GM18511 (cell line): Measurements from ENCODE around the gene ALK.

Source experiments
- ATAC-seq: cut with Tn5 transposase; IDR thresholded peaks from one replicate; pipeline ENCODE4 v1.9.1; 2021; ENCODE audit warnings: mild to moderate bottlenecking, moderate library complexity; ENCODE audit not compliant: unreplicated experiment

Gene ALK

DNA sequence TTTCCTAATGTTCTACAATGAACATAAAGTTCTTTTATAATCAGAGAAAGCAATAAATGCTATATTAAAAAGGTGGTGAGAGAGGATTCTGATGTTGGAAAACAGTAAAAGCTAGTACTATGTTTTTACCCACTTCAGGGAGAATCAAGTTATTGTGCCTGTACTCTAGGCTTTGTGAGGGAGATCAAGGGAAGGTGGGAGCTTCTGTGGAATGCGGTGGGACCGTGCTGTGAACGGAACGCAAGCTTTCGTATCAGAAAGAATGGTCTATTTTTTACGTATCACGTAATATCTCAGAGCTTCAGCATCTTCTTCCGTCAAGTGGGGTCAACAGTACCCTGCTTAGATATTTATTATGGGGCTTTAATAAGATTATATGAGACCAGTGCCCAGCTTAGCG is 613.0 kb downstream of the ALK start:
- no peak for ATAC-seq

GRCh38 chr2:29307519-29307918 is 613.9 kb downstream of the ALK start:
- ATAC-seq: no peak

DNA sequence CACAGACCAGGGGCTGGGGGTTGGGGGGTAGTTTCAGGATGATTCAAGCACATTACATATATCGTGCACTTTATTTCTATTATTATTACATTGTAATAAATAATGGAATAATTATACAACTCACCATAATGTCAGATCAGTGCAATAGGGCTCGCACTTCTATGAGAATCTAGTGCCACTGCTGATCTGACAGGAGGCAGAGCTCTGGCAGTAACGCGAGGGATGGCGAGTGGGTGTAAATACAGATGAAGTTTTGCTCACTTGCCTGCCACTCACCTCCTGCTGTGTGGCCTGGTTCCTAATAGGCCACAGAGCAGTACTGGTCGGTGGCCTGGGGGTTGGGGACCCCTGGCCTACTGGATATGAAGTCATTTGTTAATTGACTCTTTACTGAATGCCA is 615.6 kb downstream of the ALK start:
- no peak for ATAC-seq

DNA sequence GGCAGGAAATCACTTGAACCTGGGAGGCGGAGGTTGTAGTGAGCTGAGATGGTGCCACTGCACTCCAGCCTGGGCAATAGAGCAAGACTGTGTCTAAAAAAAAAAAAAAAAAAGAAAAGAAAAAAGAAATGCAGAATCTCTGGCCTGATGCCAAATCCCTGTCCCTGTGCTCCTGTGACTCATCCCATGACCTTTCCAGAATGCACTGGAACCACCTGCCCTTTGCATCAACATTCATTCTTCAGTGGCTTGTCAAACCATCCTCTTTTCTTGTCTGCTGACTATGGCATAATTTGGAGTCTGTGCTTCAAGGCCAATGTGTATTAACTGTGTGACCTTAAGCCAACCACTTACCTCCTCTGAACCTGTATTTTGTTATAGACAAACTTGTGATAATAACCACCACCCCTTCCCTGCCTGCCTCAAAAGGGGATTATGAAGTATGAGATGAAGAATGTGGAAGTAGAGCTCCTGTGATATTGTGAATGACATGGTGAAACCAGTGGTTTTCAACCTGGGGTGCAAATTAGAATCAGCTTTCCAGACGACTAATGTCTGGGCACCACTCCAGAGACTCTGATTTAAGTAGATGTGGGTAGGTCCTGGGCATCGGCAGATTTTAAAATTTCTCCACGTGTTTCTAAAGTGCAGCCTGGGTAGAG is 616.9 kb downstream of the ALK start:
- no peak for ATAC-seq

GRCh38 chr2:29296585-29296984 is 624.8 kb downstream of the ALK start:
- no peak for ATAC-seq

- no peak for ATAC-seq
These were observed 625.5 kb downstream of the ALK start for GRCh38 chr2:29295845-29296244.

- no peak for ATAC-seq
These were observed 627.5 kb downstream of the ALK start for GRCh38 chr2:29293830-29294438.

GRCh38 chr2:29290293-29291047 is 630.9 kb downstream of the ALK start:
- ATAC-seq: no peak

DNA sequence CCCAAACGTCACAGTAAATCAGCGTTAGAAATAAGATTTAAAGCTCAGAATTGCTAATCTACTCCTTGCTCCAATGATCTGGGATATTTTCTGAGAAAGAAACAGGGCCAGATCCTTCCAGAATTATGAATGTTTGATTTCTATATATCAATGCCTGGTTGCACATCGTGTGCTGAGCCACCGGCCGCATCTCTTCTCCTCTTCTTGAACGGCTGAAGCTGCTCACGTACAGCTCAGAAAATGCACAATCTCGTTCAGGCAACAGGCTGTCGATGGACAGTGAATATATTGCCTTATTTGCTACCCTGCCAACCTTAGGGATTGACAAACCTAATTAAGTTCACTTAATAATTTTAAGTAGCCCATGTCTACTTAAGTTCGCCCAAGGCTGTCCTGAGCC is 636.7 kb downstream of the ALK start:
- ATAC-seq: no peak

DNA sequence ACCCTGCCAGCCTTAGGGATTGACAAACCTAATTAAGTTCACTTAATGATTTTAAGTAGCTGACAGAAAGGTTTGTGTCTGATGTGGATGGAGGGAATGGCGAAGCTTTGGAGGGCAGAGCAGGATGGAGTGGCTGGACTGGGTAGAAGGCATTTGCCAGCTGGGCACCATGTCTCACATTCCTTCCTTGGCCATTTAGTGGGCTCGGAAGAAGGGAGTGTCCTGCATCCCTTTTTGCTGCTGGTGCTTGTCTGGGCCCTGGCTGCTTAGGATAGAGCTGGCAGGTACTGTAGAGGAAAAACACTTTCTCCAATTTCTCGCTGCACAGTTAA is 639.5 kb downstream of the ALK start:
- ATAC-seq: no peak

DNA sequence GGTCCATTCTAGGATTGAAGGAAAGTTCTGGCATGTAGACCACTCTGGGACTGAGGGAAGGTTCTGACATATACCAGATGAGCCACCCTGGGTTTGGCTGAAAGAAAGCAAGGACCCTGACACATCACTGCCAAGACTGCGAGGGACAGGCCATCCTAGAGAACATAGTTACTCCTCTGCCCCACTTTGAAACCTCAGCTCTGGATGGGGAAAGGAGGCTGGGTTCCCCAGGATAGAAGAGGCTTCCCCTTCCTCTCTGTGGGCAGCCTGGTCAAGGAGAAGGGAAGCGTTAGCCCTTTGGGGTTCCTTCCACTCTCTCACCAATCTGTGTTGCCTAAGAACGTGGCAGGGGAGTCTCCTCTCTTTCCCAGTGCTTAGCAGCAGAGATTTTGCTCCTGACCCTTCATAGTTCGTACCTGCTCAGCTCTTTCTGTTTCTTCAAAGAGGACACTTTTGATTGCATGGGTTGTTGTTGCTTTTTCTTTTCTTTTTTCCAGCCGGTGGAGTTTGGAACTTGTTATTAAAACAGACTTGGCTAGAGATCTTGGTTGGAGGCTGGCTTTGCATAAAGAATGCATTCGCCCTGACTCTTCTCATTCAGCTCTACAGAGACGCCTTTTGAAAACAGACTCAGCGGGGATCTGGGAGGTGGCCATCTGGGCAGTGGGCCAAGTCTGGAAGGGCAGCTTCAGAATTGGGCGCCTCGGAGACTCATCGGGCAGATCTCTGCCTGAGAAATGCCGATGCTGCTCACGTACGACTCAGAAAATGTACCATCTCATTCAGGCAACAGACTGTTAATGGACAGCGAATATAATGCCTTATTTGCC is 640.1 kb downstream of the ALK start:
- no peak for ATAC-seq

GRCh38 chr2:29278966-29279365 is 642.4 kb downstream of the ALK start:
- no peak for ATAC-seq

GRCh38 chr2:29276151-29276550 is 645.2 kb downstream of the ALK start:
- no peak for ATAC-seq

GRCh38 chr2:29275186-29275585 is 646.2 kb downstream of the ALK start:
- no peak for ATAC-seq

DNA sequence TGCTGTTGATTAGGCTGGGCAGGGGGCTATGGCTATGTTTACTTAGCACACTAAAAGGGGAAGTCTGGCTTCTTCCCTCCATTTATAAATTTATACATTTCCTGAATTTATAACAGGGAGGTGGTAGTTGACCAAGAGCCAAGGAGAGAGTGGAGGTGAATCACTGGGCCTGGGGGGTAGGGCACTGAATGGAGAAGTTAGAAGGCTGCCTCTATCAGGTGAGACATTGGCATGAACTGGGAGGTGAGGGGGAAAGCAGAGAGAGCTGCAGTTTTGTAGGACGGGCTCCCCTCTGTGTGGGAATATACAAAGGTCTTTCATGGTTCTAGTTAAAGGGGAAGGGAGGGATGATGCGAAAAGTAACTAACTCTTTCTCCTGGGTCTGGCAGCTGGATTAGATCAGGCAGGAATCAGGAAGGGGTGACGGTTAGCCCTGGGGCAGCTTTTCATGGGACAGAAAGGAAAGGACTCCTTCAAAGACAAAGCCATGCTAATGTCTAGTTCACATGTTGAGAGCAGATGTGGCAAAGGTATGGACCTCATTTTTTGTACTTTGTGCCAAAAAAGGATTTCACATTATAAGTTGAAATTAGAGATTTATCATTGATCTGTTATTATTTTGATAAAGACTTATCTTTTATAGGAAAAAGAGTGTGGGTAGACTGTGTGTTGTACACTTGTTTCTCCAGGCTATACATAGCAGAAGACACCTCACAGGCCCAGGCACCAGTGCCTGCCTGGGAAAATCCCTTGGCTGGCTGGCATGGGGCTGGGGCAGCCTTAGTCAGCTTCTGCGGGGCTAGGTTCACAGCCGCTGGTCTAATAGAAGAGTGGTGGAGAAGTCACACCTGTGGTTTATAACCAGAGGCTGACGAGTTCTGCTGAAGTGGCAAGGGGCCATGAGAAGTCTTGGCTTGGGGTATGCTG is 647.4 kb downstream of the ALK start:
- ATAC-seq: no peak

DNA sequence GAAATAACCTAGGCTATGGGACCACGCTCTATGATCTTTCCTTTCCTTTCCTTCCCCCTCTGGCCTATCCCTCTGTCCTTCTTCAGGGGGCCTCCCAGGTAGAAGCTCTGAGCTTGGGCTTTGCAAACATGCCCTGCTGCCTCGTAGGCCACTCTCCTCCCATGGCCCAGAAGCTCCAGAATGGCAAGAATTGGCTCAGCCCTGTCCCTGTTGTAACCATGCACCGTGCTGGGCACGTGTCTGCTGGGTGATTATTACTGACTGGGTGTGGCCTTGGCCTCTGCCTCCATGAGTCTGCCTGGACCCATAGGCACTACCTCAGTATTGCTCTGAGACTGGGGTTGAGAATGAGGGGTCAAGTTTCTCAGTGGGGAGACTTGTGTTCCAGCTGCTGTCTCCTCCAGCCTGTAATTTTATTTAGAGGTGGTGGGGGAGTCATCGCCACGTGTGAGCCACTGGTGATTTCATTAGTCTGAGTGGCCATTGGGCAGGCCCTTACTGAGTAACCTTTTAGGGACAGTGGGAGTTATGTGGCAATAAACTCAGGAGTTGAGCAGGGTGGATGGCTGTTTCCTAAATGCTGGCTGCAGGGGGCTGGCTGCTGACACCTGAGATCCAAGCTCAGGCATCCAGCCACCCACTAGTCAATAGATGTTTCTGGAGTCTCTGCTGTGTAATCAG is 648.2 kb downstream of the ALK start:
- no peak for ATAC-seq

- ATAC-seq: no peak
These were observed 649.1 kb downstream of the ALK start for GRCh38 chr2:29272311-29272710.

DNA sequence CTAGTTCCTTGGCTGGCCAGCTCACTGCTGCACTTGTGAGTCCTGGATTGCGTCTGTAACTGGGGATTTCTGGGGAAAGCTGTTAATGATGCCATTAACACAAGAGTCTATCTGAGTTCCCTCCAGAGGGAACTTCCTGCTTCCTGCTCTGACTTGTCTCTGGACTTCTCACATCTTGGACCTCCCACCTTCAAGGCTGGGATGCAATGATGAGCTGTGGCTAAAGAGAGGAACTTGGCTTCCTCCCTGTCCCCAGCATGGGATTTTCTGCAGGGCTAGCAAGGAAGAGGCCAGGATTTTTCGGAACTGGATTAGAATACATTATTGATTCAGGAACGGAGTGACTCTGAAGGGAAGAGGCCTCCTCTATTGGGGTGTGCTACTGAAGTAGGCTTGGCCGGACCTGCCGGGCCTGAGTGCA is 650.7 kb downstream of the ALK start:
- ATAC-seq: no peak

- ATAC-seq: no peak
These were observed 651.6 kb downstream of the ALK start for GRCh38 chr2:29269765-29270109.
